ENCODE measurements around the gene DMRT2. TPM values are rescaled to one million over a fixed set of nuclear protein-coding genes. Genes with fewer than 3 reads are reported as not detected.

Gene DMRT2
- not detected for total RNA-seq

- DNase-seq (ENCODE audit: low read depth in 2 of 3, low spot score in 2 of 3) = peak in 2 of 3 donors; percentile 77 to 82
These were observed at the start of gene DMRT2 for GRCh38 chr9:1050125-1050895. TSS of gene DMRT2 (plus strand) at chr9:1050357. CDS start at chr9:1051614, 1,257 bp downstream.

GRCh38 chr9:1001838-1002237, 48.3 kb upstream of the DMRT2 start:
- DNase-seq (ENCODE audit: low read depth in 2 of 3, low spot score in 2 of 3) = no peak

GRCh38 chr9:1002678-1003077, 47.5 kb upstream of the DMRT2 start:
- no peak for DNase-seq (ENCODE audit: low read depth in 2 of 3, low spot score in 2 of 3)

GRCh38 chr9:1005043-1005667, 45.0 kb upstream of the DMRT2 start:
- DNase-seq (ENCODE audit: low read depth in 2 of 3, low spot score in 2 of 3) = peak in 2 of 3 donors; percentile 68 to 85

GRCh38 chr9:1007312-1007711, 42.8 kb upstream of the DMRT2 start:
- DNase-seq (ENCODE audit: low read depth in 2 of 3, low spot score in 2 of 3) = no peak

- DNase-seq (ENCODE audit: low read depth in 2 of 3, low spot score in 2 of 3) = no peak
These were observed 41.9 kb upstream of the DMRT2 start for GRCh38 chr9:1008216-1008615.

GRCh38 chr9:1009101-1009707, 41.0 kb upstream of the DMRT2 start:
- DNase-seq (ENCODE audit: low read depth in 2 of 3, low spot score in 2 of 3) = peak; percentile 29 to 90 (median 65)

GRCh38 chr9:1013021-1013420, 37.1 kb upstream of the DMRT2 start:
- peak in 1 of 3 donors; percentile 9 for DNase-seq (ENCODE audit: low read depth in 2 of 3, low spot score in 2 of 3)

GRCh38 chr9:1014225-1014624, 35.9 kb upstream of the DMRT2 start:
- no peak for DNase-seq (ENCODE audit: low read depth in 2 of 3, low spot score in 2 of 3)

GRCh38 chr9:1014640-1015039, 35.5 kb upstream of the DMRT2 start:
- DNase-seq (ENCODE audit: low read depth in 2 of 3, low spot score in 2 of 3) = no peak

- DNase-seq (ENCODE audit: low read depth in 2 of 3, low spot score in 2 of 3) = peak in 2 of 3 donors; percentile 71 to 77
These were observed 32.0 kb upstream of the DMRT2 start for GRCh38 chr9:1018121-1018520.

GRCh38 chr9:1024112-1024511, 26.0 kb upstream of the DMRT2 start:
- no peak for DNase-seq (ENCODE audit: low read depth in 2 of 3, low spot score in 2 of 3)

GRCh38 chr9:1025131-1025530, 25.0 kb upstream of the DMRT2 start:
- DNase-seq (ENCODE audit: low read depth in 2 of 3, low spot score in 2 of 3) = no peak

- no peak for DNase-seq (ENCODE audit: low read depth in 2 of 3, low spot score in 2 of 3)
These were observed 23.9 kb upstream of the DMRT2 start for GRCh38 chr9:1026219-1026618.

- no peak for DNase-seq (ENCODE audit: low read depth in 2 of 3, low spot score in 2 of 3)
These were observed 21.5 kb upstream of the DMRT2 start for GRCh38 chr9:1028501-1029190.

GRCh38 chr9:1031951-1032601, 18.1 kb upstream of the DMRT2 start:
- DNase-seq (ENCODE audit: low read depth in 2 of 3, low spot score in 2 of 3) = no peak

GRCh38 chr9:1034271-1034670, 15.9 kb upstream of the DMRT2 start:
- no peak for DNase-seq (ENCODE audit: low read depth in 2 of 3, low spot score in 2 of 3)

GRCh38 chr9:1039589-1039988, 10.6 kb upstream of the DMRT2 start:
- no peak for DNase-seq (ENCODE audit: low read depth in 2 of 3, low spot score in 2 of 3)

GRCh38 chr9:1042466-1042865, 7.7 kb upstream of the DMRT2 start:
- DNase-seq (ENCODE audit: low read depth in 2 of 3, low spot score in 2 of 3) = peak in 2 of 3 donors; percentile 57 to 63

- DNase-seq (ENCODE audit: low read depth in 2 of 3, low spot score in 2 of 3) = no peak
These were observed 5.5 kb upstream of the DMRT2 start for GRCh38 chr9:1044643-1045042.

All from hematopoietic multipotent progenitor cell (in vitro differentiated cells).